HG03378 (cell line): Measurements from ENCODE around the gene COPS9.

Source experiments
- ATAC-seq: cut with Tn5 transposase; IDR thresholded peaks from one replicate; pipeline ENCODE4 v1.9.1; 2021; ENCODE audit warnings: mild to moderate bottlenecking, moderate library complexity; ENCODE audit not compliant: unreplicated experiment

Gene COPS9

DNA sequence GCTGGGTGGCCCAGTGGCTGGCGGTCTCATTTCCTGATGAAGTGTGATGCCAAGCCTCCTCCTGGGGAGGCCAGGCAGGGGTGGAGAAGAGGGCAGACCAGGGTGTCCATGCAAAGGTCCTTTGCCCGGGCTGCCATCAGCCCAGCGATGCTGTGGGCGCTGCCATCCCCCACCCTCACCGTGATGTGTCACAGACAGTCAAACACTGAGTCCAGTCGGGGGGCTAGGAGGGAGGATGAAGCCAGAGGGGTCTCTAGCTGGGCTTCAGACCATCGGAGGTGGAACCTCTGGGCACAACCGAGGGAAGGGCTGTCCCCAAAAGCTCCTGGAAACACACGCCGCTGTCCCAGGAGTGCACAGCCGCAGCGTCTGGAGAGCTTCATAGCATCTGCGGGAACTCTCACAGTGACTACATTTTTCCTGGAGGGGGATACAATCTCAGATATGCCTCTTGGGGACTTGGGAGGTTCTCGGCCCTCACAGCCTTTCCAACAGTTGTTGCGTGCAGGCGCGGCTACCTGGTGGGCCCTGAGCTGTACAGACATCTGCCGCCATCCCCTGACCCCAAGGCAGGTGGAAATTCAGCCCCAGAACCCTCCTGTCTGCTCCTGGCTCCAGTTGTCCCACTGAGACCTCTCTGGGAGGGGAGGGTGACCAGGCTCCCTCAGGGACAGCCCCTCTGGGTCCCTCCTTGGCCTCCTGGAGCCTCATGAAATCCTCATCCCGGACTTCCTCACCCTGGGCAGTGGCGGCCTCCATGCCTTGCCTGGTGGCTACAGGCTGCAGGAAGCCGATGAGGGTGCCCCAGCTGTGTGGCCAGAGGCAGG, 30.9 kb upstream of the COPS9 start:
- no peak for ATAC-seq

DNA sequence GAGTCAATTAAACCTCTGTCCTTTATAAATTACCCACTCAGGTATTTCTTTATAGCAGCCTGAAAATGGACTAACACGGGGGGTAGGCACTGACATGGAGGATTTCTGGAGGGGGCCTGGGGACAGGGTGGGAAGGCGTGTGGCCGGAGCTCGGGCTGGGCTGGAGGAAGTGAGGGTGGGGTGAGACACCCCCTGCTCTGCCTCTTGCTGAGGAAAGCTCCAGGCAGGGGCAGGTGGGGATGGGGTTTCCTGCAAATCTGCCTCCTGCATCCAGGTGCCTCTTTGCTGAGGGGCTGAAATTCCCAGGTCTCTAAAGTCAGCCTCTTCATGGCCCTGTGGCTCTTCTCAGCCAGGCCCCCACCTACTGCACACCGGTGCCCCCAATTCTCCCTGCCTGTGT, 30.1 kb upstream of the COPS9 start:
- ATAC-seq = no peak

DNA sequence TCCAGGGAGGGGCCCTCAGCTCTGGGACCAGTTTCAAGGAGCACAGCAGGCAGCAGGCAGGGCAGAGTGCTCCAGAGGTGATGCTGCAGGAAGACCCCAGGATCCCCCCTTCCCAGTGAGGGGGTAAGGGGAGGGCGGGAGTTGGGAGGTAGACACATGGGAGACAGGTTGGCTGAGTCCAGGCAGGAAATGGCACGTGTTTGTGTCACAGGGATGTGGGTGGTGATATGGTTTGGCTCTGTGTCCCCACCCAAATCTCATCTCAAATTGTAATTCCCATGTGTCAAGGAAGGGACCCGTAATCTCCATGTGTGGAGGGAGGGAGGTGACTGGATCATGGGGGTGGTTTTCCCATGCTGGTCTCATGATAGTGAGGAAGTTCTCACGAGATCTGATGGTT, 29.6 kb upstream of the COPS9 start:
- ATAC-seq = no peak

DNA sequence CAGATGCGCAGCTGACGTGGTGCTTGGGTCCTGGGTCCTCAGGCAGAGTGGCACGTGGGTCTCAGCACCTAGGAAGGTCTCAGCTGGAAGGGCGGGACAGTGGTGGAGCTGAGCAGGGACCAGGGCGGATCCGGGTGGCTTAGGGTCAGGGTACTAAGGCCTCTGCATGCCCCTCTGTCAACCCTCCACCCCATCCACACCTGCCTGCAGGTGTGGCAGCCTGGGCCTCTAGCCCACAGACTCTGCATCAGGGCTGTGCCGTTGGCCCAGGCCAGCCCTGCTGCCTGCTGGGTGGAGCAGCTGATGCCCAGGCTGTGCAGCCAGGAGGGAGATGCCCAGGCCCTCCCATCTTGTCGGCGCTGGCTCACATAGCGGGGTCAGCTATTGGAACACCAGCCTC, 28.9 kb upstream of the COPS9 start:
- ATAC-seq = no peak

DNA sequence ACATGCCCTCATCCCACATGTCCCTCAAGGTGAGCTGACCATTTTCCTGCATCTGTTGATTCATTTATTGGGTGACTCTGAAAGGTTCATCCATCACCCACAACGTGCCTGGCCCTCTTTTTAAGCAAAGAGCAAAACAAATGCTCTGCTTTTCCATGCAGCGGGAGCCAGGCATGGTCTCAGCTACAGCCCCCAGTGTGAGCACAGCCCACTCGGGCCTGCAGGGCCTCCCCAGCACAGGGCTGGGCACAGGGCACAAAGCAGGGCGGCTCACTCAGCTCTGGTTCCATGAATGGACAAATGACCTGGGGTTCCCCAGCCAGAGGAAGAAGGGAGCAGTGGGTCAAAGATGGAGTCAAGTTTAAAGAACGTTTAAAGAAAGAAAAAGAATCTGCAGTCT, 28.5 kb upstream of the COPS9 start:
- no peak for ATAC-seq

DNA sequence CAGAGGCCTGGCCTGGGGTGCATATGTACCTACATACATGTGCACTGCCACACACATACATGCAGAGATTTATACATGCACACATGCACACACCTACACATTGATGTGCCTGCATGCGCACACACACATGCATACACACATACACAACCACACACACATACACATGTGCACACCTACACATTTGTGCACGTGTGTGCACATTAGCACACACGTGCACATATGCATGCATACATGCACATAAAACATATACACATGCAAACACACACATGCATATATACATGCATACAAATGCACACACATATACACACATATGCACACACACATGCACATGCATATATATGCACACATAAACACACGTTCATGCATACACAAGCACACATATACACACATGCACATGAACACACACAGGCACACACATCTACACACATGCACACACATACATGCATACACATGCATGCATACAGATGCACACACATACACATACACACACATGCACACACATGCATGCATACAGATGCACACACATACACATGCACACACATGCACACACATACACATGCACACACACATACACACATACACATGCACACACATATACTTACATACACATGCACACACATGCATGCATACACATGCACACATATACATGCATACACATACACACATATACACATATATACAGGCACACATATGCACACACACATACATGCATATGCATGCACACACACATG, 27.9 kb upstream of the COPS9 start:
- no peak for ATAC-seq

DNA sequence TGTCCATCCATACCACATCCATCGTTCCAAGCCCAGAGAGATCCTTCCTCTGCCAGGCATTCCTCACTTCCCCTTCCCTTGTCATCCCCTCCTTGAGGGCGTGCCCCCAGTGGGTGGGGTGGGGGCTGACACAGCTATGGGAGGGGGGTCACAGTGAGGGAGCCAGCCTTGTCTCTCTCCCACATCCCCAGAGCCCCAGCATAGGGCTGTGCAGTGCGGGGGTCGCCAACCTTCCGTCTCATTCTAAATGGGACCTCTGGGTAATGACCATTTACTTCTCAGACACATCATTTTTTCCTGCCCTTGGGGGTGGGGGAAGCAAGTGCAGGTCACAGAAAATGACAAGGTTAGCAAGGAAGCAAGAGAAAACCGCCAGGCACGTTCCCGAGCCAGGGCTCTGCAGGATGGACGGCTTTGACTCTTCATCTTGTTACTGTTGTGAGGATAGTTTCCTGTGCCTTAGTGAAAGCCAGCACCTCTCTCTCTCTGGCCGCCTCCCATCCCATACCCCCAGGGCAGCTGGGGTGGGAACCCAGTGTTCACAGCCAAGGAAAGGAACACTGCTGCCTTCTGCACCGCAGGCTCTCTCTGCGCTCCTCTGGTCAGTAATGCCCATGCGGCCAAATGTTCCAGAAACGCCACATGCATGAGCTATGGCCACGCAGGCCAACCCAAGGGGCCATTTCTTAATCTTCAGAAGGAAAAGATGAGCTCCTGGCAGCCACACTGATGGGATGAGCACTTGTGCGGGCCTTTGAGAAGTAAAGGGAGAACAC, 27.0 kb upstream of the COPS9 start:
- no peak for ATAC-seq

DNA sequence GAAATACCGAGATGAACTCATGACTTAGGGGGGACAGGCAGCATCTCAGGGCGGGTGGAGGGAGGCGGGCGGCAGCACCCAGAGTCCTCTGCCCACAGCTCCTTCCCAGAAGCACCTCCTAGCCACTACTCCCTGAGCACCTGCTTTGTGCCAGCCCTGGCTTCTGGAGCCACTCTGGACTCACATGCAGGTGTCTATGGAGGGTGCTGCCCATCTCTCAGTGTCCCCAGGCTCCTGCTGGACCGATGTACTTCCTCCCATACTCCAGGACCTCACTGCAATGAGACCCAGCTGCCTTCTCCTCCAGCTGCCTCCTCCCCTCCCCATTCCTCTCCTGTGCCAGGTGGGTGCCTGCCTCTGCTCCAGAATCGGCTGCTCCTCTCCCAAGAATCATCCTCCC, 26.4 kb upstream of the COPS9 start:
- no peak for ATAC-seq

DNA sequence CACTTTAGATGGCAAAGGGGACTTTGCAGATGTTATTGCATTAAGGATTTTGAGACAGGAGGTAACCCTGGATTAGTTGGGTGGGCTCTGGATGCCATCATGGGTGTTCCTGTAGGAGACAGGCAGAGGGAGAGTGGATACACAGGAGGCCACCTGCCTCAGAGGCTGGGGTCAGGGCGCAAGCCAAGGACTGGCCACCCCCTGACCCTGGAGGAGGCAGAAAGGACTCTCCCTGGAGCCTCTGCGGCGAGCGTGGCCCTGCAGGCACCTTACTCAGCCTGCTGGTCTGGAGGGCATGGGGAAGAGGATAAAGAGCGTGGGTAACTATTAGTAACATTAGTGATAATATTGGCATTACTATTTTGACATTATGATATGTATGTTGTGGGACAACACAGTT, 25.9 kb upstream of the COPS9 start:
- no peak for ATAC-seq

DNA sequence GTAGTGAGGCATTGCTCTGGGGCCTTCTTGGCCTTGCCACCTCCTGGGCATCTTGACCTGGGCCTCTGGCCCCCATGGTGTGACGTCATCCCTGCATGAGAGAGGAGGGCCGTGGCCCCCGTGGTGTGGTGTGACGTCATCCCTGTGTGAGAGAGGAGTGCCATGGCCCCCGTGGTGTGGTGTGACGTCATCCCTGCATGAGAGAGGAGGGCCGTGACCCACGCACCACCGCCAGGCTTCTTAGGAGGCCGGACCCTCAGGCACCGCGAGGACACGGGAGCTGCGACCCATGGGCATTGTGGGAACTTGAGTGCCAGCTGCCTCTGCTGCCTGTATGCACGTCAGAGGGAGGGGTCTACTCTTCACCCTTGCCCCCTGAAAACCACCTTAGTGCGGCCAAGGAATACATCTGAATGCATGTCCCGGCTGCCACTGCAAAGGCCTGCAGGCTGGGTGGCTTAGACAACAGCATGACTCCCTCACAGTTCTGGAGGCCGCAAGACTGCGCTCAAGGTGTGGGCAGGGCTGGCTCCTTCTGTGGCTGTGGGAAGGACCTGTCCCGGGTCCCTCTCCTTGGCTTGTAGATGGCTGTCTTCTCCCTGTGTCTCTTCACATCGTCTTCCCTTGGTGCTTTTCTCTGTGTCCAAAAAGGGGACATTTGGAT, 25.1 kb upstream of the COPS9 start:
- ATAC-seq = no peak

DNA sequence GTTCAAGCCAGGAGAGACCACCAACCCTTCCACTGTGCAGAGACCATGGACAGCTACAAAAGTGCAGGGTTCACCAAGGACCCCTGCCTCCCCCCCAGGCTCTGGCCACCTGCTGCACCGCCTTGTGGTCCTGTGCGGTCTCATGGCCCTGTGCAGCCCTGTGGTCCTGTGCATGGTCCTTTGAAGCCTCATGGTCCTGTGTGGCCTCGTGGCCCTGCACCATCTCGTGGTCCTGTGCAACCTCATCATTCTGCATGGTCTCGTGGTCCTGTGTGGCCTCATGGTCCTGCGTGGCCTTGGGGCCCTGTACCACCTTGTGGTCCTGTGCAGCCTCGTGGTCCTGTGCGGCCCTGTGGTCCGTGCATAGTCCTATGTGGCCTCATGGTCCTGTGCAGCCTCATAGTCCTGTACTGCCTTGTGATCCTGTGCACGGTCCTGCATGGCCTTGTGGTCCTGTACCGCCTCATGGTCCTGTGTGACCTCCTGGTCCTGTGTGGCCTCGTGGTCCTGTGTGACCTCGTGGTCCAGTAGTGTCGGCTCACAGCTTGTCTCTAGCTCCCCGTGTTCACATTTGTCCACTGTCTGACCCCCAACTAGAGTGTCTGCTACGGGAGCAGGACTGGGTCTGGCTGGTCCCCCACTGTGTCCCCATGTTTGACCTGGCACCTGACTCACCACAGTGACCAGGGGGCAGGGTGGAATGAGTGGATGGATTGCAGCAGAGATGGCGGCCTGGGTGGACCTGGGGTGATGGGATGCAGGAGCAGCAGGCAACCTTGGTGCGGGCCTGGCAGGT, 24.4 kb upstream of the COPS9 start:
- no peak for ATAC-seq

DNA sequence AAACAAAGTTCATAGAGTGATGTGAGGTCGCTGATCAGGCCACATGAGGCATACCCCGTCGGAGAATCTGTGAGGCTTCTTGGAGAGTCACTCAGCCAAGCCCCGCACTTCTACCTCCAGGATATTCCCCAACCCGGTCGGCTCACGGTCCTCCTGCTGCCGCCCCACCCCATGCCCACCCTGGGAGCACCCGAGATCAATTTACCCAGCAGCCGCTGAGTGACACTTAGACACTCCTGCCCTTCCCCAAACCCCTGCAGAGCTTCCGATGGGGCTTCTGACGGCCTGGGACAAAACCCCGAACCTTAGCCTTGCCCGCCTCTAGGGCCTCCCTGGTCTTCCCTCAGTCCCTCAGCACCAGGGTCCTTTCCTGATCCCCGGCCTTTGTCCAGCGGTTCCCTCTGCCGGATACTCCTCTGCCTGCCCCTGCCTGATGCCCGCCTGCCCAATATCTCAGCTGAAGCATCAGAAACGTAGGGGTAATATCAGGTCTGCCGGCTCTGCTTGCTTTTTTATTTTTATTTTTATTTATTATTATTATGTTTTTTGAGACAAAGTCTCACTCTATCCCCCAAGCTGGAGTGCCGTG, 23.2 kb upstream of the COPS9 start:
- no peak for ATAC-seq

DNA sequence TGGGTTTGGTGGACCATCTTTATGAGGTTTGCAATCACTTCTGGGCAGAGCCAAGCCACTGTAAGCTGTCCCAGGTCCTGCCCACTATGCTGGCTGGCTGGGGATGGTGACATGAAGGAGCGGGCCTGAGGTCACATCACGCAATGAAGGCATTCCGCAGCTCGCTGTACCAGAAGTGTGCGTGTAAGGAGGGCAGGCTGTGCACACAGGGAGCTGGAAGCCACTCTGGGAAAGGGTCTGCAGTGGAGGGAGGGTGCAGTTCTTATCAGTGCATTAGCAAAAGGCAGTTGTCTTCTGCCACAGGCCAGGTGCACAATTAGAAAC, 21.0 kb upstream of the COPS9 start:
- no peak for ATAC-seq

DNA sequence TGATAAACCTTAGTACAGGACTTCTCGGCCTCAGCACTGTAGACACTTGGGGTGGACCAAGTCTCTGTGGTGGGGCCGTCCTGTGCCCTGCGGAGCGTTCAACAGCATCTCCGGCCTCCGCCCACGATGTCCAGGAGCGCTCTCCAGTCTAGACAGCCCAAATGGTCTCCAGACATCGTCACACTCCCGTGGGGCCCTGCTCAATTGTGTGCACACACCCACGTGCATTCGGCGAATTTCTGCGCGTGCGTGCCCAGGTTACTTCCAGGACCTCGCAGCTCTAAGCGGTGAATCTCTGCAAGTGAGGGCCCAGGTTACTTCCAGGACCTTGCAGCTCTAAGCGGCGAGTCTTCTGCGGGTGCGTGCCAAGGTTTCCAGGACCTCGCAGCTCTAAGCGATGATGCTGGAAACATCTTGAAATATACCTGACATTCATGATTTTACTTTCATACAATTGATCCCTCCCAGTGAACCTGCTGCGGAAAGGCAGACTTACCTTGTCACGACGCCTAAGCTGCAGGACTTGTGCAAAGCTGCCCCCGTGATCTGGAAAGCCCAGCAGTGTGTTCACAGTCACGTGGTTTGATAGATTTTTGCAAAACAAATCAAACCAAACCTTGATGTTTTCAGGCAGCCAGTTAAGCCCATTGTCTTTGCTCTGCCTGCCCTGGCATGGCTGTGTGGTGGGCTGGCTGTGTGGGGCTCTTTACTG, 20.5 kb upstream of the COPS9 start:
- ATAC-seq = no peak

DNA sequence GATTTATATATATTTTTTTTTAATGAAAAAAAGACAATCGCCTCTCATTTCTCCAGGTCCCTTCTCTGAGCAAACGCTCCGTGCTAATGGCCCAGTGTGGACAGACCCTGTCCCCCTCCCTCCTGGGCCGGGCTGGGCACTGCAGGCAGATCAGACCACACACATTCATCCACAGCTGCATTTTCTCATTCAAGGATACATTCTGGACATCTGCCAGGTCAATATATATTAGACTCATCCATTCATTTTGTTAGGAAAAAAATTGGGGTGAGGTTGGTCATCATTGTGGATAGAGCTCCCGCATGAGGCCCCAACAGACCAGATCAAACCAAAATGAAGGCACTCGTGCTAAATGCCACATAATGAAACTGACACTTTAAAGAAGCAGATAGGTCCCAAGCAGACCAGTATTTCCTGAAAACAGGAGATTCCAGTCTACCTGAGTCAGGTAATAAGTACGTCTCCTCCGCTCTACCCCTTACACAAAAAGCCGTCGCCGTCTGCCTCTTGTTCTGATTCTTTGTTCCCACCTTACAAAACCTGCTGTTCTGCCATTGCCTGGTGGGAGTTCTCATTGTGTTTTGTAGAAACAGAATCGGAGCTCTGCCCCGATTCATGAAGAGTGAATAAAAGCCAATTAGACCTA, 19.8 kb upstream of the COPS9 start:
- ATAC-seq = no peak

DNA sequence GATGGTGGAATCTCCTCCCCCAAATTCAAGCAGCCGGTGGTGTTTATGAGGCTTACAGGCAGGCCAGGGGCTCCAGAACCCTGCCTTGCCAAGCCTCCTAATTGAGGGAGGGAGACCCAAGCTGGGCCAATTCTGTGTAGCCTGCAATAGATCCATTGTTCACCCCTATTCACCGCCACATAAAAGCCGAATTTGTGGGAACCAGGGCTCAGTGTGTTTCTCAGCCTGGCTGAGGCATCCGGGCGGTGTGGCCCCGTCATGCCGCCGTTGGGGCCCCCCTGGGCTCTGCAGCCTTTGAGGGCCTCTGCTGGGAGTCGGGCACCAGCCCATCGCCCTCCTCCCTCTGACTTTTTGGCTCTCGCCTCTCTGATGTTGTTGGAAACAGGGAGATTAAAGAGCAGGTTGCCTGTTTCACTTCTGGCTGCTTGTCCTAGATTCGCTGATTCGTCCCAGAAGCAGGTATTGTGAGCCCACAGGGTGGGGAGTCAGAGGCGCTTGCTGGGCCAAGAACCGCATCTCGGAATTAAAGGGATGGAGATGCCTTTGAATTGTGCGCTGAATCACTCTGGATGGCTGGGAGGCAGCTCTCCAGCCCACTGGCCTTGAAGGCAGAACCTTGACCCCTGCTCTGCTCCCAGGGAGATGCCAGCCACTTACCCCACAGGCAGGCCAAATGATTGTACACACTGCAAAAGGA, 19.1 kb upstream of the COPS9 start:
- no peak for ATAC-seq

DNA sequence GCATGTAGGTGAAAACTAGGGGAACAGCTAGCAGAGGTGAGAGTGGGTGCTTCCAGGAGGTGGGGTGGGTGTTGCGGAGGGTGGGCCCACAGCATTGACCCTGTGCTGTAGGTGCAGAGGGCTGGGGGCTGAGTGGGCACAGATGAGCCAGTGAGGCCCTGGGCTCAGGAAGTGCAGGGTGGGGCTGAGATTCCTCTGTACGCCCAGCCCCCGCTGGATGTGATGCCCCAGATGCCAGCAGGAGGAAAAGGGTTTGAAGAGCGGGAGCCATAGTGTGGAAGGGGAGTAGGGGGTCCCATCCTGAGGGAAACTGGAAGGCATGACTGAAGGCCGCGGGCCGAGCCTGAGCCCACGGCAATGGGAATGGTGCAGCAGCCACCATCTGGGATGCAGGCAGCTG, 18.5 kb upstream of the COPS9 start:
- ATAC-seq = no peak

DNA sequence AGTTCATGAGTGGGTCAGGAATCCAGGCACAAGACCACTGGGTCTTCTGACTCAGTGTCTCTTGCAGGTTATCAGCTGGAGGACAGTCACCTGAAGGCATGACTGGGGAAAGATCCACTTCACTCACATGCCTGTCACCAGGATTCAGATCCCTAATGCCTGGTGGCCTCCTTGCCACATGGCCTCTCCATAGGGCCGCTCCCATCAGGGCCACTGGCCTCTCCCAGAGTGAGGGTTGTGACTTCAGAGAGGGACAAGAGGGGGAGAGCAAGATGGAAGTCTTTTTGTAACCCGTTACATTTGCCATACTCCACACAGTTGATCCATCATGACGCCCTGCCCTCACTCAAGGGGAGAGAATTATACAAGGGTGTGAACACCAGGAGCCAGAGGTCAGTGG, 17.3 kb upstream of the COPS9 start:
- ATAC-seq = no peak
